SK-N-SH treated with all-trans-retinoic acid at 6 μM for 48 hours (cell line): ENCODE results near the gene HSD17B14.
"Not testable (repeated sequence)": the region's sequence is repeated elsewhere in the genome, so short reads cannot be mapped to it uniquely, and the experiment has no call there.

Experiments
- ATAC-seq: fragments of 200-7000 bp; cut with Tn5 transposase; 3 replicates; pipeline ENCODE4 v1.9.1; 2020; ENCODE audit warnings: mild to moderate bottlenecking, moderate library complexity
- ARNTL ChIP-seq: fragments of 450-650 bp; formaldehyde crosslinking; IDR thresholded peaks from 2 replicates; pipeline ENCODE4 v1.5.0; 2020; ENCODE audit warnings: low read depth, mild to moderate bottlenecking, moderate library complexity, borderline replicate concordance
- BACH2 ChIP-seq: fragments of 250-450 bp; sonication (Bioruptor Pico); IDR thresholded peaks from 2 replicates; pipeline ENCODE4 v1.9.0; 2021; ENCODE audit warnings: mild to moderate bottlenecking, borderline replicate concordance
- CREB5 ChIP-seq: fragments of 250-450 bp; sonication (Bioruptor Pico); IDR thresholded peaks from 2 replicates; pipeline ENCODE4 v1.5.1; 2020; ENCODE audit warnings: low read depth, mild to moderate bottlenecking, moderate library complexity
- CSDC2 ChIP-seq: fragments of 250-450 bp; sonication (Bioruptor Pico); IDR thresholded peaks from 2 replicates; pipeline ENCODE4 v1.5.0; 2020; ENCODE audit warnings: mild to moderate bottlenecking, moderate library complexity
- CSRNP3 ChIP-seq: fragments of 250-450 bp; sonication (Bioruptor Pico); IDR thresholded peaks from 2 replicates; pipeline ENCODE4 v1.5.1; 2021; ENCODE audit warnings: mild to moderate bottlenecking, moderate library complexity
- ESRRG ChIP-seq: fragments of 250-450 bp; sonication (Bioruptor Pico); IDR thresholded peaks from 2 replicates; pipeline ENCODE4 v1.6.1; 2021; ENCODE audit warnings: mild to moderate bottlenecking
- GLIS3 ChIP-seq: fragments of 250-450 bp; sonication (Bioruptor Pico); IDR thresholded peaks from 2 replicates; pipeline ENCODE4 v1.5.0; 2020; ENCODE audit warnings: mild to moderate bottlenecking, moderate library complexity
- ISL1 ChIP-seq: fragments of 250-450 bp; sonication (Bioruptor Pico); IDR thresholded peaks from 2 replicates; pipeline ENCODE4 v2.1.2; 2022; ENCODE audit warnings: mild to moderate bottlenecking, moderate library complexity
- OSR1 ChIP-seq: fragments of 250-450 bp; sonication (Bioruptor Pico); IDR thresholded peaks from 2 replicates; pipeline ENCODE4 v1.8.0; 2022; ENCODE audit warnings: moderate library complexity, mild to moderate bottlenecking, inconsistent platforms
- POU6F1 ChIP-seq: fragments of 250-450 bp; sonication (Bioruptor Pico); IDR thresholded peaks from 2 replicates; pipeline ENCODE4 v1.8.0; 2021; ENCODE audit warnings: low read depth, mild to moderate bottlenecking, moderate library complexity, borderline replicate concordance
- PPARA ChIP-seq: fragments of 250-450 bp; sonication (Bioruptor Pico); IDR thresholded peaks from 2 replicates; pipeline ENCODE4 v1.5.0; 2020; ENCODE audit warnings: mild to moderate bottlenecking, borderline replicate concordance
- RARB ChIP-seq: fragments of 250-450 bp; sonication (Bioruptor Pico); IDR thresholded peaks from 2 replicates; pipeline ENCODE4 v1.8.0; 2021; ENCODE audit warnings: mild to moderate bottlenecking, moderate library complexity
- SNAI2 ChIP-seq: fragments of 250-450 bp; sonication (Bioruptor Pico); IDR thresholded peaks from 2 replicates; pipeline ENCODE4 v1.5.0; 2020; ENCODE audit warnings: mild to moderate bottlenecking, moderate library complexity
- TCF4 ChIP-seq: fragments of 250-450 bp; sonication (Bioruptor Pico); IDR thresholded peaks from 2 replicates; pipeline ENCODE4 v1.8.0; 2021; ENCODE audit warnings: mild to moderate bottlenecking, moderate library complexity, borderline replicate concordance
- TOX ChIP-seq: fragments of 250-450 bp; sonication (Bioruptor Pico); IDR thresholded peaks from 2 replicates; pipeline ENCODE4 v1.8.0; 2021; ENCODE audit warnings: mild to moderate bottlenecking, moderate library complexity, borderline replicate concordance
- TSHZ2 ChIP-seq: fragments of 250-450 bp; sonication (Bioruptor Pico); IDR thresholded peaks from 2 replicates; pipeline ENCODE4 v1.5.0; 2020; ENCODE audit warnings: mild to moderate bottlenecking, moderate library complexity
- ZC3H10 ChIP-seq: fragments of 250-450 bp; sonication (Bioruptor Pico); IDR thresholded peaks from 2 replicates; pipeline ENCODE4 v1.5.1; 2021; ENCODE audit warnings: mild to moderate bottlenecking, moderate library complexity
- ZNF565 ChIP-seq: fragments of 450-650 bp; formaldehyde crosslinking; conservative IDR thresholded peaks from 2 replicates; pipeline ENCODE4 v1.5.0; 2020; ENCODE audit warnings: low read depth, mild to moderate bottlenecking, moderate library complexity
- ZNF70 ChIP-seq: fragments of 450-650 bp; formaldehyde crosslinking; IDR thresholded peaks from 2 replicates; pipeline ENCODE4 v1.5.0; 2020; ENCODE audit warnings: mild to moderate bottlenecking, moderate library complexity

The HSD17B14 gene

GRCh38 chr19:48878196-48879024 lies 42.1 kb upstream of the HSD17B14 start:
- ATAC-seq = no peak
- TF ChIP-seq CSDC2 (no peak), POU6F1 (CRISPR knock-in tag) (no peak), CSRNP3 (CRISPR knock-in tag) (no peak), ZC3H10 (no peak), CREB5 (no peak), TCF4 (no peak), ISL1 (CRISPR knock-in tag) (no peak), ZNF565 (no peak), ZNF70 (no peak), TOX (CRISPR knock-in tag) (no peak)

- ATAC-seq = no peak
- TF ChIP-seq TSHZ2 (CRISPR knock-in tag) (no peak), ZNF565 (no peak), ZNF70 (no peak), OSR1 (CRISPR knock-in tag) (no peak)
- TF ChIP-seq, all 23 proteins: peak for 0
These were observed 41.5 kb upstream of the HSD17B14 start for GRCh38 chr19:48877855-48878195.

GRCh38 chr19:48876043-48876981 lies 40.0 kb upstream of the HSD17B14 start:
- ATAC-seq = not testable (repeated sequence)

- ATAC-seq = peak; percentile 5
- no peak for TF ChIP-seq PPARA (CRISPR knock-in tag)
- no peak for TF ChIP-seq ZC3H10
- TF ChIP-seq GLIS3 = no peak
- TF ChIP-seq TOX (CRISPR knock-in tag) = no peak
- no peak for TF ChIP-seq CSDC2
- TF ChIP-seq TCF4 = no peak
- TF ChIP-seq SNAI2 (CRISPR knock-in tag) = no peak
- TF ChIP-seq ZNF565 = no peak
- TF ChIP-seq POU6F1 (CRISPR knock-in tag) = no peak
- no peak for TF ChIP-seq ESRRG (CRISPR knock-in tag)
- no peak for TF ChIP-seq CREB5
- TF ChIP-seq BACH2 = no peak
- no peak for TF ChIP-seq ISL1 (CRISPR knock-in tag)
- no peak for TF ChIP-seq ARNTL (CRISPR knock-in tag)
- TF ChIP-seq RARB (CRISPR knock-in tag) = no peak
- TF ChIP-seq OSR1 (CRISPR knock-in tag) = no peak
These were observed 38.2 kb upstream of the HSD17B14 start for GRCh38 chr19:48874303-48875135.
